DND-41 (cell line): ENCODE data around the gene KRT84.

Source experiments
- CTCF ChIP-seq: IDR thresholded peaks from 2 replicates; pipeline ENCODE4 v1.5.1; 2012; ENCODE audit warnings: borderline replicate concordance, low read length, moderate library complexity, mild to moderate bottlenecking; ENCODE audit not compliant: poor library complexity, severe bottlenecking; ENCODE audit errors: extremely low read depth
- EZH2 ChIP-seq: IDR thresholded peaks from 3 replicates; pipeline ENCODE4 v1.6.1; 2012; ENCODE audit warnings: borderline replicate concordance, low read depth, mild to moderate bottlenecking, moderate library complexity, low read length, inconsistent platforms; ENCODE audit not compliant: severe bottlenecking

- TF ChIP-seq CTCF: no peak
- no peak for TF ChIP-seq EZH2
These were observed 42.5 kb downstream of the KRT84 start for GRCh38 chr12:52342781-52343490.
